HL-60 (cell line): ENCODE measurements around the gene EXOC4.

Experiments
- DNase-seq, 2 experiments: peaks; one replicate each; pipeline ENCODE4 v3.0.0-alpha.2; 2010 to 2020; ENCODE audit warnings: low read depth in 1 of 2, low spot score in 1 of 2
- H3K27ac ChIP-seq: fragments of 250-450 bp; sonication (Bioruptor Pico); replicated peaks from 2 replicates; pipeline ENCODE4 v1.5.1; 2020; ENCODE audit warnings: mild to moderate bottlenecking, moderate library complexity
- H3K27me3 ChIP-seq: fragments of 250-450 bp; sonication (Bioruptor Pico); 2 replicates; pipeline ENCODE4 v1.5.1; 2021; ENCODE audit warnings: mild to moderate bottlenecking, moderate library complexity; ENCODE audit not compliant: insufficient read depth, poor library complexity, severe bottlenecking
- H3K4me3 ChIP-seq: replicated peaks from 2 replicates; pipeline ENCODE4 v1.5.1; 2011; ENCODE audit warnings: mild to moderate bottlenecking, control low read depth, low read length; ENCODE audit not compliant: insufficient read depth
- CTCF ChIP-seq: IDR thresholded peaks from one replicate; pipeline ENCODE4 v1.5.1; 2011; ENCODE audit warnings: low read length, control low read depth, inconsistent platforms; ENCODE audit not compliant: insufficient read depth
- GABPA ChIP-seq: IDR thresholded peaks from 2 replicates; pipeline ENCODE4 v1.6.1; 2012; ENCODE audit warnings: low read depth
- POLR2AphosphoS5 ChIP-seq: IDR thresholded peaks from 2 replicates; pipeline ENCODE4 v1.6.1; 2012; ENCODE audit warnings: low read depth
- REST ChIP-seq: IDR thresholded peaks from 2 replicates; pipeline ENCODE4 v1.6.1; 2012; ENCODE audit warnings: low read depth; ENCODE audit not compliant: insufficient replicate concordance
- SPI1 ChIP-seq: IDR thresholded peaks from 2 replicates; pipeline ENCODE4 v1.6.1; 2012; ENCODE audit warnings: low read depth, mild to moderate bottlenecking, borderline replicate concordance

EXOC4 gene

GRCh38 chr7:133654547-133654946 is 401.7 kb downstream of the EXOC4 start:
- H3K27me3 ChIP-seq = no peaks in the 10 kb centered on the region
- TF ChIP-seq CTCF = no peak
- TF ChIP-seq REST = no peak
- TF ChIP-seq GABPA = no peak
- TF ChIP-seq POLR2AphosphoS5 = no peak
- no peak for TF ChIP-seq SPI1
- no peak overlapping the region for H3K27ac ChIP-seq
- DNase-seq = no peak
- no peak overlapping the region for H3K4me3 ChIP-seq

DNA sequence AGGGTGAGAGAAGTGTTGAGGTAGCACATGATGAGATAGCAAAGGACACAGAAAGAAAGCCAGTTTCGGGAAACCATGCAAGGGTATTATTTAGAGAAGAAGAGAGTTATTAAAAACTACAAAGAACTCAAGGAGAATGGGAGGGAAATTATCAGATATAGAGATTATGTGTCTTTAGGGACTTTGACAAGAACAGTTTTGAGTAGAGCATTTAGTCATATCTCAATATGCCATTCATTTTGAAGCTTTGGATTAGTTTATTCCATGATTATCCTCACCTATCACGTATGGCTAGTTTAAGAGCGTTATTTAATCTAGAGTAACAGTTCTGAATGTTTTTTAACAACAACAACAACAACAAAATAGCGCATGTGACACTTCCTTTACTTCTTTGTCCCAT is 409.4 kb downstream of the EXOC4 start:
- H3K27me3 ChIP-seq = no peaks in the 10 kb centered on the region
- TF ChIP-seq REST (no peak), SPI1 (no peak), CTCF (no peak), POLR2AphosphoS5 (no peak), GABPA (no peak)
- H3K27ac ChIP-seq = no peak overlapping the region
- H3K4me3 ChIP-seq = no peak overlapping the region
- no peak for DNase-seq

GRCh38 chr7:133662830-133663229 is 410.0 kb downstream of the EXOC4 start:
- no peak for TF ChIP-seq POLR2AphosphoS5
- TF ChIP-seq REST = no peak
- TF ChIP-seq SPI1 = no peak
- no peak for TF ChIP-seq GABPA
- no peak for TF ChIP-seq CTCF
- H3K4me3 ChIP-seq = no peak overlapping the region
- H3K27ac ChIP-seq = no peak overlapping the region
- H3K27me3 ChIP-seq = no peaks in the 10 kb centered on the region
- no peak for DNase-seq
